GM12878 (cell line): ENCODE data around the gene CHRM1. TPM values are rescaled to one million over a fixed set of nuclear protein-coding genes. Genes with fewer than 3 reads are reported as not detected.
"Not testable (repeated sequence)": the region's sequence is repeated elsewhere in the genome, so short reads cannot be mapped to it uniquely, and the experiment has no call there.

ENCODE experiments used
- ATAC-seq: fragments of 200-7000 bp; cut with Tn5 transposase; 3 replicates; pipeline ENCODE4 v1.9.1; 2020; ENCODE audit warnings: mild to moderate bottlenecking, moderate library complexity
- BruUV-seq: library from RNA; stranded (reverse); fragments of 400-500 nt; replicated peaks from 2 replicates; lab custom pipeline; 2021; lab: Mats Ljungman, UMichigan
- CTCF ChIA-PET: fragments of 300-600 bp; sonication (Branson Sonifier 250); formaldehyde crosslinking; extraction: SDS; loops from one replicate; lab custom pipeline; 2021; ENCODE audit warnings: inconsistent platforms; lab: Yijun Ruan, JAX
- POLR2A ChIA-PET: fragments of 350-600 bp; formaldehyde crosslinking; extraction: SDS; loops from one replicate; lab custom pipeline; 2021; ENCODE audit warnings: inconsistent platforms; lab: Charles Lee
- RAD21 ChIA-PET: fragments of 300-600 bp; sonication (Branson Sonifier 250); formaldehyde crosslinking; loops from one replicate; lab custom pipeline; 2023; ENCODE audit warnings: antibody characterized with exemption; ENCODE audit not compliant: unreplicated experiment; lab: Charles Lee
- SMC1A ChIA-PET: fragments of 300-600 bp; sonication (Branson Sonifier 250); formaldehyde crosslinking; loops from one replicate; lab custom pipeline; 2023; ENCODE audit not compliant: unreplicated experiment, uncharacterized antibody; lab: Charles Lee
- DNase-seq: peaks from one replicate; pipeline ENCODE4 v3.0.0-alpha.2; 2011; ENCODE audit warnings: low read depth, low spot score
- FAIRE-seq: peaks from 3 replicates; lab custom pipeline; 2011; peaks lifted over from hg19 to GRCh38; lab: Jason Lieb, UNC
- H2AFZ ChIP-seq: 2 replicates; pipeline ENCODE4 v1.6.0; 2011; ENCODE audit warnings: low read depth, low read length, control low read depth; ENCODE audit not compliant: control insufficient read depth
- H3K27ac ChIP-seq: 2 replicates; pipeline ENCODE4 v1.5.1; 2011; ENCODE audit warnings: control low read depth; ENCODE audit not compliant: control insufficient read depth, insufficient read depth
- H3K27me3 ChIP-seq, 2 experiments: replicated peaks in 1 of 2; 2 replicates each; pipeline versions ENCODE4 v1.6.0 to v1.6.1; 2011; ENCODE audit warnings: low read length in 1 of 2; ENCODE audit not compliant: control insufficient read depth in 2 of 2, insufficient read depth in 2 of 2
- H3K36me3 ChIP-seq, 2 experiments: 2 replicates each; pipeline ENCODE4 v1.5.1; 2011; ENCODE audit warnings: low read length in 1 of 2; ENCODE audit not compliant: control insufficient read depth in 2 of 2, insufficient read depth in 2 of 2
- H3K4me1 ChIP-seq: 2 replicates; pipeline ENCODE4 v1.6.1; 2011; ENCODE audit warnings: mild to moderate bottlenecking, low read length, moderate library complexity, mixed read lengths; ENCODE audit not compliant: control insufficient read depth, insufficient read depth
- H3K4me2 ChIP-seq: 2 replicates; pipeline ENCODE4 v1.6.0; 2011; ENCODE audit warnings: control low read depth; ENCODE audit not compliant: control insufficient read depth, insufficient read depth
- H3K4me3 ChIP-seq: fragments of 200-600 bp; sonication (generic); 2 replicates; pipeline ENCODE4 v1.5.1; 2016
- H3K79me2 ChIP-seq: 2 replicates; pipeline ENCODE4 v1.6.0; 2011; ENCODE audit warnings: low read length; ENCODE audit not compliant: control insufficient read depth, insufficient read depth
- H3K9ac ChIP-seq: 2 replicates; pipeline ENCODE4 v1.8.0; 2011; ENCODE audit warnings: low read length, control low read depth, mixed read lengths; ENCODE audit not compliant: control insufficient read depth, insufficient read depth
- H3K9me3 ChIP-seq: replicated peaks from 3 replicates; pipeline ENCODE4 v1.5.1; 2011; ENCODE audit warnings: mild to moderate bottlenecking, low read length; ENCODE audit not compliant: control insufficient read depth, insufficient read depth
- H4K20me1 ChIP-seq: 2 replicates; pipeline ENCODE4 v1.6.0; 2011; ENCODE audit not compliant: control insufficient read depth, insufficient read depth
- EED ChIP-seq: sonication (generic); IDR thresholded peaks from 2 replicates; pipeline ENCODE4 v1.6.1; 2016; ENCODE audit warnings: antibody characterized with exemption, low read depth
- FOXM1 ChIP-seq: IDR thresholded peaks from 2 replicates; pipeline ENCODE4 v1.6.1; 2012; ENCODE audit warnings: low read depth, mild to moderate bottlenecking, inconsistent platforms, low read length, moderate library complexity
- KLF5 ChIP-seq: fragments of 450-650 bp; IDR thresholded peaks from 2 replicates; pipeline ENCODE4 v1.6.1; 2014; ENCODE audit warnings: mild to moderate bottlenecking; ENCODE audit not compliant: partially characterized antibody
- NFYB ChIP-seq: IDR thresholded peaks from 2 replicates; pipeline ENCODE4 v1.6.1; 2011; ENCODE audit warnings: low read depth, mild to moderate bottlenecking, low read length, improper control_type of control experiment, moderate library complexity; ENCODE audit not compliant: insufficient read depth
- NKRF ChIP-seq: fragments of 450-650 bp; conservative IDR thresholded peaks from 2 replicates; pipeline ENCODE4 v1.6.1; 2017; ENCODE audit warnings: mild to moderate bottlenecking, moderate library complexity
- SRF ChIP-seq, 2 experiments: IDR thresholded peaks; 2 replicates each; pipeline ENCODE4 v1.6.1; 2011; ENCODE audit warnings: low read depth in 2 of 2, low read length in 2 of 2, mild to moderate bottlenecking in 1 of 2, moderate library complexity in 1 of 2
- ZNF384 ChIP-seq: IDR thresholded peaks from 2 replicates; pipeline ENCODE4 v1.6.1; 2012; ENCODE audit warnings: low read depth, mild to moderate bottlenecking, low read length, improper control_type of control experiment, borderline replicate concordance
- ZNF687 ChIP-seq: fragments of 450-650 bp; IDR thresholded peaks from 2 replicates; pipeline ENCODE4 v1.6.1; 2017; ENCODE audit warnings: mild to moderate bottlenecking, moderate library complexity
- WGBS: methylation state at CpG from one replicate; pipeline ENCODE4 v1.1.6; 2016; ENCODE audit warnings: low lambda C conversion rate; ENCODE audit not compliant: insufficient replicate concordance, insufficient coverage; ENCODE audit errors: missing lambda C conversion rate; 5-methylcytosine and 5-hydroxymethylcytosine counted together
- in situ Hi-C: fragments of 300-500 bp; cut with MboI; formaldehyde crosslinking; loops from 9 replicates; pipeline ENCODE4 v1.14.3; 2018; ENCODE audit warnings: mixed read lengths
- intact Hi-C: fragments of 100-400 bp; cut with micrococcal nuclease; formaldehyde crosslinking; loops from one replicate; pipeline ENCODE4 v1.14.2; 2022; ENCODE audit not compliant: unreplicated experiment
- polyA plus RNA-seq, 11 experiments: library from polyadenylated mRNA; depleted of rRNA in 4 of 11; unstranded in 6 of 11; stranded (reverse) in 5 of 11; fragments of >200 nt; fragmentation: Nextera tagmentation in 4 of 11; fragmentation: Illumina TruSeq in 1 of 11; extraction: Ambion mirVana in 4 of 11; extraction: Trizol in 1 of 11; gene quantifications; 1 replicate in 1 of 11; 2 replicates in 10 of 11; pipeline versions ENCODE4 v1.2.1 to v1.2.3, GENCODE V29; 2011 to 2016; ENCODE audit warnings: inconsistent platforms in 2 of 11, missing spikeins in 2 of 11, low read depth in 1 of 11
- total RNA-seq, 4 experiments: library from RNA; depleted of rRNA in 3 of 4; stranded (reverse); fragments of >200 nt in 3 of 4; fragmentation: Illumina TruSeq in 1 of 4; extraction: Trizol in 1 of 4; gene quantifications; 2 replicates each; pipeline versions ENCODE4 v1.2.1 to v1.2.3, GENCODE V29; 2013 to 2021

The CHRM1 gene
- total and polyA plus RNA-seq, 10 of the 15 experiments (the other 5 are each of a cell fraction or from before 2014, with no cell fraction given) = not detected

- no peak for TF ChIP-seq NKRF
- TF ChIP-seq SRF (IDR thresholded peaks at IDR 0.05; ENCODE audit: low read depth in 2 of 2, low read length in 2 of 2) = no peak
- no peak for TF ChIP-seq FOXM1
- TF ChIP-seq EED = peak; percentile 57; the same call in 1 of the 2 replicates
- TF ChIP-seq ZNF384 = peak; percentile 69
- no peak for TF ChIP-seq KLF5
- TF ChIP-seq ZNF687 = 0 out of 2 replicates have a peak, but pooled peaks have one; percentile 4
- no peak for TF ChIP-seq NFYB
Observed at GRCh38 chr11:62860835-62861563, 60.2 kb downstream of the CHRM1 start (continued).

- Histone ChIP-seq H3K4me1 (peaks cover 23% of the 10 kb centered on the region), H3K4me3 (0 out of 2 replicates have a peak overlapping the region, but pooled peaks have one; percentile 1), H3K79me2 (peaks cover 92% of the 10 kb centered on the region), H3K4me2 (peak overlapping the region; percentile 51; the same call in 1 of the 2 replicates)
- BruUV-seq, CTCF ChIA-PET, POLR2A ChIA-PET, RAD21 ChIA-PET, H2AFZ ChIP-seq, H3K27me3 ChIP-seq, SMC1A ChIA-PET, H3K36me3 ChIP-seq, in situ Hi-C loops, intact Hi-C loops, FAIRE-seq, H3K27ac ChIP-seq, H4K20me1 ChIP-seq, ATAC-seq, H3K9ac ChIP-seq, DNase-seq, H3K9me3 ChIP-seq: not testable (repeated sequence)
- 87% methylated on average over 8 of the region's 8 CpGs for WGBS
Observed at GRCh38 chr11:62859281-62859703, 61.9 kb downstream of the CHRM1 start.
